Activated CD4-positive, alpha-beta T cell treated with anti-CD3 and anti-CD28 coated beads, Interleukin-2, amount 50 U/mL, for 4 hours (primary cell): ENCODE results near the gene LRCOL1.

Experiments used
- DNase-seq, 2 experiments: peaks; one replicate each; pipeline ENCODE4 v3.0.0-alpha.2; 2020

The LRCOL1 gene

GRCh38 chr12:132562489-132563021 is 47.8 kb downstream of the LRCOL1 start:
- DNase-seq: no peak

- DNase-seq: no peak
Measured at GRCh38 chr12:132561427-132562156, 48.8 kb downstream of the LRCOL1 start.

- DNase-seq: peak; percentile 69 to 70
Measured at GRCh38 chr12:132560614-132561426, 49.6 kb downstream of the LRCOL1 start.

GRCh38 chr12:132560364-132560613 is 50.1 kb downstream of the LRCOL1 start:
- no peak for DNase-seq

GRCh38 chr12:132559652-132560363 is 50.6 kb downstream of the LRCOL1 start:
- peak in 1 of 2 experiments; percentile 24 for DNase-seq

- DNase-seq: no peak
Measured at GRCh38 chr12:132558861-132559623, 51.3 kb downstream of the LRCOL1 start.

- DNase-seq: no peak
Measured at GRCh38 chr12:132558042-132558856, 52.1 kb downstream of the LRCOL1 start.

GRCh38 chr12:132557291-132558015 is 52.9 kb downstream of the LRCOL1 start:
- no peak for DNase-seq

- no peak for DNase-seq
Measured at GRCh38 chr12:132556801-132557200, 53.6 kb downstream of the LRCOL1 start.

GRCh38 chr12:132556216-132556615 is 54.2 kb downstream of the LRCOL1 start:
- DNase-seq: no peak

GRCh38 chr12:132555686-132556085 is 54.7 kb downstream of the LRCOL1 start:
- DNase-seq: no peak

GRCh38 chr12:132554845-132555630 is 55.3 kb downstream of the LRCOL1 start:
- no peak for DNase-seq
